ENCODE results near the gene MGAM2. TPM values are rescaled to one million over a fixed set of nuclear protein-coding genes. Genes with fewer than 3 reads are reported as not detected.
A peak's percentile ranks its signal among the peaks of the same experiment; 100 is the strongest.

The MGAM2 gene
- total and polyA plus RNA-seq, 2 of the 4 experiments (the other 2 are of a cell fraction), result not detected

DNA sequence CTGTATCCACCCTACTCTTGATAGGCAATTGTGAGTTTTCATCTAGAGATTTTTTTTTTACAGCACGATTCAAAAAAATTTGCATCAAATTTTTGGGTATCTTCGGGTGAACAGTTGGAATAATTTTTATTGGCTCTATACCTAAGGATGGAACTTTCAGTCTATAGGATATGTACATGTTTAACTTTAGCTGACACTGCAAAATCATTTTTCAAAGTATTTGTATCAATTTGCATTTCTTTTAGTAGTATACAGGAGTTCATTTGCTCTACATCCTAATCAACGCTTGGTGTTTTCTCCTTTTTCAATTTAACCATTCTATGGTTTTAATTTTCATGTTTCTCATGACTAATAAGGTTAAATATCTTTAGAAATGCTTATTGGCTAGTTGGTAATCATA lies 11.7 kb downstream of the MGAM2 start:
- Histone ChIP-seq H3K36me3 (ENCODE audit: control insufficient read depth, insufficient read depth, low read length) (no peaks in the 10 kb centered on the region), H3K4ac (ENCODE audit: low read depth, low read length) (no peak overlapping the region), H3K14ac (replicated peaks; ENCODE audit: low read depth, low read length) (no peak overlapping the region), H4K5ac (ENCODE audit: low read depth, low read length) (no peak overlapping the region), H2BK15ac (ENCODE audit: low read depth, low read length) (no peak overlapping the region), H3K56ac (ENCODE audit: extremely low read depth, insufficient read depth, low read length) (no peak overlapping the region), H3K4me3 (ENCODE audit: insufficient read depth, low read depth, low read length) (no peak overlapping the region), H4K20me1 (ENCODE audit: insufficient read depth, low read length) (no peaks in the 10 kb centered on the region), H3K27me3 (ENCODE audit: control insufficient read depth, insufficient read depth, low read length) (no peaks in the 10 kb centered on the region), H3K18ac (ENCODE audit: low read depth, low read length) (no peak overlapping the region), H3K79me1 (ENCODE audit: low read depth in 1 of 2, low read length in 2 of 2) (no peaks in the 10 kb centered on the region), H3K9me1 (ENCODE audit: insufficient read depth, low read length) (no peaks in the 10 kb centered on the region), H4K91ac (ENCODE audit: insufficient read depth, low read depth, low read length) (no peak overlapping the region), H3K4me1 (ENCODE audit: control insufficient read depth, insufficient read depth, low read length) (no peaks in the 10 kb centered on the region), H2BK5ac (ENCODE audit: low read depth, low read length, poor library complexity, severe bottlenecking) (no peak overlapping the region), H3K27ac (ENCODE audit: insufficient read depth, low read length) (no peak overlapping the region), H3K9ac (ENCODE audit: low read depth, low read length) (no peak overlapping the region), H2AFZ (replicated peaks; ENCODE audit: low read length, poor library complexity) (no peak overlapping the region), H2BK120ac (ENCODE audit: low read depth, low read length) (no peak overlapping the region), H2AK9ac (replicated peaks; ENCODE audit: low read depth, low read length, poor library complexity) (no peak overlapping the region), H3K4me2 (ENCODE audit: low read depth, low read length) (no peak overlapping the region), H3K9me3 (ENCODE audit: control insufficient read depth, insufficient read depth, low read length) (peaks cover 4% of the 10 kb centered on the region), H3K23ac (ENCODE audit: low read depth, low read length) (no peak overlapping the region), H4K8ac (ENCODE audit: low read depth in 2 of 2, low read length in 2 of 2) (no peak overlapping the region), H2AK5ac (ENCODE audit: low read depth, low read length) (no peak overlapping the region), H2BK20ac (ENCODE audit: low read depth, low read length) (no peak overlapping the region)
- dilution Hi-C loops (cut with HindIII; ENCODE audit: low sequenced_read_pairs, unreplicated experiment), result no loop called here
- ATAC-seq (ENCODE audit: low read depth), result no peak
- no TSS peak for BruUV-seq (replicated peaks)
- ChIA-PET POLR2A (ENCODE audit: unreplicated experiment) (no interaction called here), CTCF (no interaction called here)
- no CpG with 5 or more reads among the region's 3 CpGs for WGBS, 2 experiments (ENCODE audit: extremely low coverage in 2 of 2, insufficient read length in 1 of 2)
- TF ChIP-seq BHLHE40 (IDR thresholded peaks at IDR 0.05; ENCODE audit: low read depth, low read length) (no peak), RFX5 (IDR thresholded peaks at IDR 0.05; ENCODE audit: low read depth, low read length) (no peak), MAFK (IDR thresholded peaks at IDR 0.05; ENCODE audit: low read depth, low read length) (peak; percentile 93)
- in situ Hi-C loops (cut with MboI; ENCODE audit: low sequenced_read_pairs), result no loop called here
- DNase-seq, result no peak
- intact Hi-C loops (cut with micrococcal nuclease), result no loop called here

Data from IMR-90 (cell line).